ENCODE data around the gene NAV3. TPM values are rescaled to one million over a fixed set of nuclear protein-coding genes. Genes with fewer than 3 reads are reported as not detected.

Gene NAV3
- total and polyA plus RNA-seq, 7 donors = 0.50 to 13.3 (median 6.8) TPM; not detected in 1

DNA sequence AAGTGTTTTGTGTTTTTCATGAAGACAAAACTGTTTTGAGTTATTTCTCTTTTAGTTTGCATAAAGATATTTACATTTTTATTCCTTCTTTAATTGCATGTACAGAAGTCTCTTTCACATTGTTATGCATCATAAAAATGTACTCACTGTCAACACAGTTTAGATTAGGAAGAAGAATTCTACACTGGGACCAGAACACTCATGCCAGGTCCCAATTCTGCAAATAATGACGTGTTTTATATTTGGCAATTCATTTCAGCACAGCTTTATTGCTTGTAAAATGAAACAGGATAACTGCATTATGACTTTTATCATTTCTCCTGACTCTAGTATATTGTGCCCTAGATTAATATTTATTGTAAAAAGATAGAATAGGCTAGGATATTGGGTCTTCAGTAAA, 369.2 kb downstream of the NAV3 start:
- Histone ChIP-seq H3K27ac (no peak overlapping the region), H3K4me1 (peaks cover 0 to 14% (median 8%) of the 10 kb centered on the region in 4 donors), H3K9me3 (no peaks in the 10 kb centered on the region), H3K27me3 (no peaks in the 10 kb centered on the region), H3K36me3 (no peaks in the 10 kb centered on the region), H3K4me3 (no peak overlapping the region)
- intact Hi-C loops (cut with DNase I) = no loop called here
- DNase-seq = no peak
- TF ChIP-seq POLR2AphosphoS5 (IDR thresholded peaks at IDR 0.05) = no peak
- TF ChIP-seq, protein P1, sequence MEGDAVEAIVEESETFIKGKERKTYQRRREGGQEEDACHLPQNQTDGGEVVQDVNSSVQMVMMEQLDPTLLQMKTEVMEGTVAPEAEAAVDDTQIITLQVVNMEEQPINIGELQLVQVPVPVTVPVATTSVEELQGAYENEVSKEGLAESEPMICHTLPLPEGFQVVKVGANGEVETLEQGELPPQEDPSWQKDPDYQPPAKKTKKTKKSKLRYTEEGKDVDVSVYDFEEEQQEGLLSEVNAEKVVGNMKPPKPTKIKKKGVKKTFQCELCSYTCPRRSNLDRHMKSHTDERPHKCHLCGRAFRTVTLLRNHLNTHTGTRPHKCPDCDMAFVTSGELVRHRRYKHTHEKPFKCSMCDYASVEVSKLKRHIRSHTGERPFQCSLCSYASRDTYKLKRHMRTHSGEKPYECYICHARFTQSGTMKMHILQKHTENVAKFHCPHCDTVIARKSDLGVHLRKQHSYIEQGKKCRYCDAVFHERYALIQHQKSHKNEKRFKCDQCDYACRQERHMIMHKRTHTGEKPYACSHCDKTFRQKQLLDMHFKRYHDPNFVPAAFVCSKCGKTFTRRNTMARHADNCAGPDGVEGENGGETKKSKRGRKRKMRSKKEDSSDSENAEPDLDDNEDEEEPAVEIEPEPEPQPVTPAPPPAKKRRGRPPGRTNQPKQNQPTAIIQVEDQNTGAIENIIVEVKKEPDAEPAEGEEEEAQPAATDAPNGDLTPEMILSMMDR (IDR thresholded peaks at IDR 0.05) = no peak
- no peak for TF ChIP-seq EP300 (IDR thresholded peaks at IDR 0.05)
- no peak for TF ChIP-seq POLR2A (IDR thresholded peaks at IDR 0.05)
- 14 to 42% methylated on average over 1 of the region's 1 CpG for WGBS, 2 donors

DNA sequence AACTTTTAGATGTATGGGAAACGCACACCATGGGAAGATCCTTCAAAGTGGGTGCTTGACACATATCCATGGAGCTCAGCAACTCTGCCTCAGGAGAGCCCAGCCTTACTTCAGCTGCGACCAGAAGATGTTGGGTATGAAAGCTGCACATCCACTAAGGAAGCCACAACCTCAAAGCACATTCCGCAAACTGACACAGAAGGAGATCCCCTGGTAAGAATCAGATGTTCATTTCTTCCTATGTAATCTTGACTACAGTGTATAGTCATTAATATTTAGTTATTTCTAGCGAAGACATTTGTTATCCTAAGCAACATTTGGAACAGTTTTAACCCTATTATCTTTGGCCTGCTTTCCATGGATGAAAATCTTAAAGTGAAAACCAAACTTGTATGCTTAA, 374.2 kb downstream of the NAV3 start:
- no peak for TF ChIP-seq POLR2AphosphoS5 (IDR thresholded peaks at IDR 0.05)
- TF ChIP-seq POLR2A (IDR thresholded peaks at IDR 0.05) = no peak
- TF ChIP-seq EP300 (IDR thresholded peaks at IDR 0.05) = no peak
- TF ChIP-seq, protein P1 (IDR thresholded peaks at IDR 0.05) = no peak
- Histone ChIP-seq H3K27ac (no peak overlapping the region), H3K27me3 (no peaks in the 10 kb centered on the region), H3K36me3 (no peaks in the 10 kb centered on the region), H3K4me3 (no peak overlapping the region), H3K4me1 (peaks cover 0 to 12% (median 6%) of the 10 kb centered on the region in 4 donors), H3K9me3 (no peaks in the 10 kb centered on the region)
- 73 to 79% methylated on average over 4 of the region's 4 CpGs for WGBS, 2 donors
- intact Hi-C loops (cut with DNase I) = no loop called here
- no peak for DNase-seq

DNA sequence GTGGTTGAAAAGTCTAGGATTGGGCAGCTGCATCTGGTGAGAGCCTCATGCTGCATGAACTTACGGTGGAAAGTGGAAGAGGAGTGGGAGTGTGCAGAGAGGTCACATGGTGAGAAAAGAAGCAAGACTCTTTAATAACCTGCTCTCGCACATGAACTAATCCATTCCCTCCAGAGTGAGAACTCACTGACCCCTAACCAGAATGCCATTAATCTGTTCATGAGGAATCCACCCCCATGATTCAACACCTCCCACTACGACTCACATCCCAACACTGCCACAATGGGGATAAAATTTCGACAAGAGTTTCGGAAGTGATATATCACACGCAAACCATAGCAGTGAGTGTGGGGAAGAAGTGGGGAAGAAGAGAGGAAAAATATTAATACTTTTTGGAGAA, 377.4 kb downstream of the NAV3 start:
- Histone ChIP-seq H3K4me1 (peaks cover 0 to 13% (median 3%) of the 10 kb centered on the region in 4 donors), H3K4me3 (no peak overlapping the region), H3K36me3 (no peaks in the 10 kb centered on the region), H3K27ac (no peak overlapping the region), H3K27me3 (no peaks in the 10 kb centered on the region), H3K9me3 (no peaks in the 10 kb centered on the region)
- intact Hi-C loops (cut with DNase I) = no loop called here
- WGBS, 2 donors = 84 to 86% methylated on average over 6 of the region's 6 CpGs
- DNase-seq = no peak
- TF ChIP-seq POLR2AphosphoS5 (IDR thresholded peaks at IDR 0.05) = no peak
- no peak for TF ChIP-seq POLR2A (IDR thresholded peaks at IDR 0.05)
- TF ChIP-seq, protein P1 (IDR thresholded peaks at IDR 0.05) = no peak
- no peak for TF ChIP-seq EP300 (IDR thresholded peaks at IDR 0.05)

DNA sequence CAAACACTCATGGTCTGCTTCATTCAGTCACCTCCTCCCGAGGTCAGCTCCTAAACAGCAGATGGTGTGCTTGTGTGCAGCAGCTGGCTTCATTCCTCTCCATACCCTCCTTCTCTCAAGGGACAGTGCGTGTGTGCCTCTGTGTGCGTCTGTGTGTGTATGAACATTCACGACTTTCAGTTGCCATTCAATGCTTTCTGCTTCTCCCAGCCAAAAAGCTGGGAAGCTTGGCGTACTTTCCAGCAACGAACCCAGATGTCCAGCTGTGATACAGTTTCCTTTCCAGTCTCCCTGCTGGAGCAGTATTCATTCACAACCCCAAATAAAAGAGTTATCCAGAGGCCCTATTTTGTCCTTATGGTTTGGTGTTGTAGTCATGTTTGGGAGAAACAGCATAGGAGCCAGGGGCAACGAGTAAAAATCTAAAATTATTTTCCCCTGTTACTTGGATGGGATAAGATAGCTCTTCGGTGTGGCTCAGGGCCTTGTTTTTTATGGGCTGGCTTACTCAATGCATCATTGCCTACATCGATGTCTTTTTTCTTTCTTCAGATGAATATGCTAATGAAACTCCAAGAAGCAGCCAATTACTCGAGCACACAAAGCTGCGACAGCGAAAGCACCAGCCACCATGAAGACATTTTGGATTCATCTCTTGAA, 379.3 kb downstream of the NAV3 start:
- intact Hi-C loops (cut with DNase I) = no loop called here
- WGBS, 2 donors = 79 to 80% methylated on average over 12 of the region's 12 CpGs
- Histone ChIP-seq H3K4me3 (no peak overlapping the region), H3K27ac (no peak overlapping the region), H3K27me3 (no peaks in the 10 kb centered on the region), H3K36me3 (no peaks in the 10 kb centered on the region), H3K4me1 (peaks cover 0 to 13% (median 3%) of the 10 kb centered on the region in 4 donors), H3K9me3 (no peaks in the 10 kb centered on the region)
- TF ChIP-seq EP300 (IDR thresholded peaks at IDR 0.05) (no peak), POLR2A (IDR thresholded peaks at IDR 0.05) (no peak), POLR2AphosphoS5 (IDR thresholded peaks at IDR 0.05) (no peak)
- TF ChIP-seq, protein P1 (IDR thresholded peaks at IDR 0.05) = no peak
- no peak for DNase-seq

DNA sequence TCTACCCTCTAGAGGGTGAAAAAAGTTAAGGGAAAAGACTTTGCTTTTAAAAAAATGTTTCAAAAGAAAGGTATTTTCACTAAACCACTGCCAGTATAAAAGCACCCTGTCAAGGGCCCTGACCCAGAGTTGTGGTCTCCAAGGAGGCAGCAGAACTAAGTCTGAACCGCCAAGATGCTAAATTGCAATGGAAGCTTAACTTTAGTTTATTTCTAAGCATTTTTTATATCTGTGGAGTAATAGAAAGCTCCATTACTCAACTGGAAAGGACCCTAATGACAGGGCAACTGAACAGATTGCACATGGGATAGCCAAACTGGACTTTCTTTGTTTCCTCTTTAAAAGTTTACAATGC, 379.8 kb downstream of the NAV3 start:
- DNase-seq = no peak
- 88 to 91% methylated on average over 1 of the region's 1 CpG for WGBS, 2 donors
- Histone ChIP-seq H3K27me3 (no peaks in the 10 kb centered on the region), H3K4me1 (peaks cover 0 to 13% (median 3%) of the 10 kb centered on the region in 4 donors), H3K27ac (no peak overlapping the region), H3K36me3 (no peaks in the 10 kb centered on the region), H3K4me3 (no peak overlapping the region), H3K9me3 (no peaks in the 10 kb centered on the region)
- intact Hi-C loops (cut with DNase I) = no loop called here
- TF ChIP-seq EP300 (IDR thresholded peaks at IDR 0.05) (no peak), POLR2A (IDR thresholded peaks at IDR 0.05) (no peak), POLR2AphosphoS5 (IDR thresholded peaks at IDR 0.05) (no peak)
- TF ChIP-seq, protein P1 (IDR thresholded peaks at IDR 0.05) = no peak

All from sigmoid colon (tissue), 7 donors.